Middle frontal gyrus (tissue), 1 donor: ENCODE data around the gene MRPL28.
"Not testable (repeated sequence)": the region's sequence is repeated elsewhere in the genome, so short reads cannot be mapped to it uniquely, and the experiment has no call there.

Experiments
- DNase-seq: peaks from one replicate; pipeline ENCODE4 v3.0.0-alpha.2; 2015; ENCODE audit warnings: low spot score; ENCODE audit errors: extremely low spot score

MRPL28 gene

DNA sequence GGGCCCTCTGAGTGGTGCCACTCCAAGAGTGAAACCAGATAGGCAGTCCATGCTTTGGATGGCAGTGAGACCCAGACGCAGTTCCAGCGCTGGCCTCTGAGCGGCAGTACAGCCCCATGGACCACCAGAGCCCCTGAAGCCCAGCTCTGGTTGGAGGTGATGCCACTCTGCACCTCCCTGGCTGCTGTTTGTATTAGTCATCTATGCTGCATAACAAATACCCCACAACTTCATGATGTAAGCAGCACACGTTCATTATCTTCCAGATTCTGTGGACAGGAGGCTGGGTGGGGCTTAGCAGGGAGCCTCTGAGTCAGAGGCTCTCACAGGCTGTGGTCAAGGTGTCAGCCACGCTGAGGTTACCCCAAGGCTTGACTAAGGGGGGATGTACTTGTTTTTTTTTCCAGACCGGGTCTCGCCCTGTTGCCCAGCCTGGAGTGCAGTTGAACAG, 21.6 kb upstream of the MRPL28 start:
- DNase-seq: no peak

DNA sequence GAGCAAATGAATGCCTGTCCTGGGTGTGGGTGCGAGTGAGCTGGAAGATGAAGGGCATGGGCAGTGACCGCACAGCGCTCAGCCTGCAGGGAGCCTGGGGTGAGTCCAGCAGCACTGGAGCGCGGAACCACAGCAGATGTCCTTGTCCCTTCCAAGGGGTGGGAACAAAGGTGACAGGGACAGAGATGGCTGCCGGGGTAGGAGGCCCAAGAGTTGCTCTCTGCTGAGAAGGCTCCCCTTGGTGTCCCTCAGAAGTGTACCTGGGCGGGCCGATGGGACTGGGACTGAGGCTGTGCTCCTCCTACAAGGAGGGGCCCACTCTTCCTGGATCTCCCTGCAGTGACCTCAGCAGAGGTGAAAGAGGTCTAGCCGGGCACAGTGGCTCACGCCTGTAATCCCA, 19.0 kb upstream of the MRPL28 start:
- DNase-seq: no peak

- DNase-seq: not testable (repeated sequence)
Observed at GRCh38 chr16:387761-388666, 17.7 kb upstream of the MRPL28 start.

- no peak for DNase-seq
Observed at GRCh38 chr16:386641-387156, 16.4 kb upstream of the MRPL28 start.

DNA sequence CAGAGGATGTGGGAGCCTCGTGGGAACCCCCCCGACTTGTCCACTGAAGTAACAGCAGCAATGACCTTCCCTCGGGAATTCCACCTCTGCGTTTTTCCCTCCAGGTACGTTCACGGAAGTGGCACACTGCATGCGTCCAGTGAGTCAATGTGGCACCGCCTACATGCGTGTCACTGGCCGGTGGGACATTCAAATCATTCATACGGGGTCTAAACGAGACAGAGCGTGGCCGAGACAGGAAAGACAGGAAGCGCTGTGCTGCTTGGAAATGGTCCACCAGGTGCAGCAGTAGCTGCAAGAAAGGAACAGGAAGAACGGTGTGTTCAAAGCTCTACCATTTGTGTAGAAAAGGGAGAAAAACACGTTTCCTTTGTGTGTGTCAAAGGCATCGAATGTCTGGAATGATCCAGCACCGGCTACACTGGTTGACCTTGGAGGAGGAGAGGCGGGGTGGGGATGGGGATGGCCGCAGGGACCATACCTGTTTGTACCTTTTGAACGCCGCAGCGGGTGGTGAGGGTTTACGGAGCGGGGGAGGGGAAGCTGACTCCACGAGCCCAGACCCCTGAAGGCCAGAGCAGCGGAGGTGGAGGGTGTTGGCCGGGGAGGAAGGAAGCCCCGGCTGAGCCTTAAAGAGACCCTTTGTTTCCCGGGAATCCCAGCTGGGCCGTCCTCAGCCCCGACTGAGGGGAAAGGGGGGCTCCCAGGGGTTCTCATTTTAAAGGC, 13.2 kb upstream of the MRPL28 start:
- DNase-seq: no peak

- DNase-seq: peak; percentile 14
Observed at GRCh38 chr16:381789-382717, 11.7 kb upstream of the MRPL28 start, which contains the start of gene PGAP6. Gene PGAP6 (minus strand): TSS chr16:381978. CDS start chr16:381821, 157 bp downstream.

- no peak for DNase-seq
Observed at GRCh38 chr16:381012-381788, 10.9 kb upstream of the MRPL28 start.

DNA sequence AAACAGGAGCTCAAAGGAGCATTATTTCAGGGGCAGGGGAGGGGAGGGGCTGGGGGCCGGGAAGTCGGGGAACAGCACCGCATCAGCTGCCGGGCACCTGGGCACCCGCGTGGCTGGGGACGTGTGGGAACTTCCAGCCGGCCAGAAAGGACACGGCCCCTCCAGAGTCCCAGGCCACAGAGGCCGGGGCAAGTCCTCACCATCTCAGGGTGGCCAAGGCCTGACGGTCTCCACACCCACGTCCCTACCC, 10.3 kb upstream of the MRPL28 start:
- DNase-seq: no peak

GRCh38 chr16:379961-380761, 9.8 kb upstream of the MRPL28 start:
- no peak for DNase-seq

DNA sequence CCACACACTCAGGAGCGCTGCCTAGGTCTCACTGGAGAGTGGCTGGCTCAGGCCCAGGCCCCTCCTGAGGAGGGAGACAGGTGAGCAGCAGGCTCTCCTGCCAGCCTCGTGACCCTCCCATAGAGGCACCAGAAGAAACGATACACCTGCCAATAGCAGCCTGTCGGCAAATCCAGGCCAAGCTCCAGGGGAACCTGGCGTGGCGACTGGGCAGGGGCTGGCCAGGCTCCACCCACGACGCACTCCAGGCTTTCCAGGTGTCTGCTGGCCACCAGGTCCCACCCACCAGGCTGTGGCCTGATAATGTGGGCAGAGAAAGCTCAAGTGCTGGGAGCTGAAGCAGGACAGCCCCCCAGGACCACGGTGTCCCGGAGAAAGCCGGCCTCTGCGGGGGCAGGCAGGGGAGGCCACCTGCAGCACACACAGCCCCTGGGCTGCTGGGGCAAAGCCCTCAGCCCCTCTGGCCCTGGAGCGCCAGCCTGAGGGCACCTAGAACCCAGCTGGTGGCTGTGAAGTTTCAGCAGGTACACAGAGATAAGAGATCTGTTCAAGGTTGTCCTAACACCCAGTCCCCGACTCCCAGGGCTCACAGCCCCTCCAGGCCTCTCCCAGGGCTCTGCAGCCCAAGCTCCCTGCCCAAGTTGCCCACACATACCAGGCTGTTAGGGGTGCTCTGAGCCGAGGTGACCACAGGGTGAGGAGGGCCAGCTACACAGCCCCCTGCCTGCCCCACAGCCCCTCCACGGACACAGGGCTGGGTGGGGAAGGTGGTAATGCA, 9.0 kb upstream of the MRPL28 start:
- no peak for DNase-seq

GRCh38 chr16:378821-379182, 8.5 kb upstream of the MRPL28 start:
- DNase-seq: no peak

- DNase-seq: not testable (repeated sequence)
Observed at GRCh38 chr16:378113-378820, 7.9 kb upstream of the MRPL28 start.

- no peak for DNase-seq
Observed at GRCh38 chr16:377419-377951, 7.1 kb upstream of the MRPL28 start.

DNA sequence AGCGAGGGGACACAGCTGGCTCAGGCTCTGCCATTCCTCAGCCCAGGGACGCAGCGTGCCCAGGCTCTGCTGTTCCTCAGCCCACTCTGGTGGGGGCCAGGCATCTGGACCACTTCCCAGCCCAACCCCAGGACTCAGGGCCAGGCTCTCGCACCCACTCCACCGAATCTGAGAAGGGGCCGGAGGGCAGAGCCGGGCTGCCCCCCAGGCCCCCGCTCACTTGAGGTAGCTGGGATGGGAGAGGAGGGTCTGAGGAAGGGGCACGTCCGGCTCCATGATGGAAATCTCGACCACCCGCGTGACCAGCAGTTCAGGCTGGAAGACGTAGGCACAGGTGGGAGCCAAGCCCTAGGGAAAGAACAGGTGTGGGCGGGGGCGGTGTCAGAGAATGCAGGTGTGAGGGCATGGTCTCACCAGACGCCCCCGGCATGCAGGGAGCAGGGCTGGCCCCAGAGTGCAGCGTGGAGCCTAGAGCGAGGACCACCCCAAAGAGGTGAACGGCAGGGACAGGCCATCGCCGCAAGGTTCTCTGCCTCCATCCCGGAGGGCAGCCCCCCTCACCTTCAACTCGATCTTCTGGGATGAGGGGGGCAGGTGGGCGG, 6.6 kb upstream of the MRPL28 start:
- DNase-seq: no peak

DNA sequence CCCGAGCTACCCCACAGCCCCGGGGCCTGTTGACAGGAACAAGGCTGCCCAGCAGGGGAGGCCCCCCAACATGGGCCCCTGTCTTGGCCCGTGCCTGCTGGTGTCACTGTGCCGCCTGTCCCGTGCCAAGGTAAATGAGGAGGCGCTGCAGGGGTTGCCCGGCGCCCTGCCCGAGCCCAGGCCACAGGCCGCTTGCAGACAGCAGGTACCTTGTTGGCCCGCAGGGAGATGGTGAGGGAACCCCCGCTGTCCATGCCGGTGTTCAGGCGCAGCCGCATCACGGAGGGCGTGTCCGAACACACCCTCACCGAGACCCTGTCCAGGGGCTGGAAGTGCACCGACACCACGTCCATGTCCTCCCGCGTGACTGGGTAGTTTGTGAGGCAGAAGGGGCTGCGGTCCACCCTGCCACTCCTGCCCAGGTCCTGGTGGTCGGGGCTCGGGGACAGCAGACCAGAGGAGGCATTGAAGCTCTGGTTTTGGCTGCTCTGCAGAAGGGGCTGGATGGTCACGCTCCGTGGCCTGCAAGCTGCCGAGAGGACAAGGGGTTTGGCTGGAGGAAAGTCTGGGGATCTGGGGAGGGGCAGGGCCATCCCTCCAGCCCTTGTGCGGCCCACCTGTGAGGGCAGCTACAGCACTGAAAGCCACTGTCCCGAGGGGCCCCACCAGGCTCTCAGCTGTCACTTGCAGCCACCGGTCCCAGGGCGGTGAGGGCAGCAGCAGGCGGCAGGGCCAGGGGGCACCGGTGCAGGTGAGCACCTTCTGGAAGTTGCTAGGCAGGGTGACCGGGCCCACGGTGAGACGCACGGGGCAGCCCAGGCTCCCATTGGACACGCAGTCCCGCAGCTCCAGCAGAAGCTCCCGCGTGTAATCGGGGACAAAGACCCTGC, 5.8 kb upstream of the MRPL28 start:
- DNase-seq: no peak

- no peak for DNase-seq
Observed at GRCh38 chr16:375212-375611, 4.9 kb upstream of the MRPL28 start.

DNA sequence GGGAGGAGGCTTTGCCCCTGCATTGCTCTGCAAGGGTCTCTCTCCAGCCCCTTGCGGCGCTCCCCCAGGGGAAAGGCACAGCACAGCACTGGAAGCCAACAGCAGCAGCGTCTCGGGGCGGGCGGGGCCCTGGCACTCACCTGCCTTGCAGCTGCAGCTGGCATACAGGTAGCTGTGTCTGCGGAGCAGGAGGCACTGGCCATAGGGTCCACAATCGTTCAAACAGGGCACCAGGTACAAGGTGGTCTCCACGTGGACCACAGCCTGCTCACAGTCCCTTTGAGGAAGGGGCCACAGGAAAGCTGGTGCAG, 4.2 kb upstream of the MRPL28 start:
- no peak for DNase-seq
